Activated CD4-positive, alpha-beta T cell treated with anti-CD3 and anti-CD28 coated beads for 4 hours (primary cell): ENCODE results near the gene GPR132.
"Not testable (repeated sequence)": the region's sequence is repeated elsewhere in the genome, so short reads cannot be mapped to it uniquely, and the experiment has no call there.

ENCODE experiments used
- DNase-seq, 2 donors: peaks; one replicate each; pipeline ENCODE4 v3.0.0-alpha.2; 2020

GPR132 gene

GRCh38 chr14:105073720-105074600, 8.7 kb upstream of the GPR132 start:
- DNase-seq: no peak

GRCh38 chr14:105072892-105073719, 7.9 kb upstream of the GPR132 start:
- DNase-seq: no peak

- DNase-seq: no peak
Observed at GRCh38 chr14:105072381-105072861, 7.2 kb upstream of the GPR132 start.

GRCh38 chr14:105071942-105072341, 6.7 kb upstream of the GPR132 start:
- no peak for DNase-seq

GRCh38 chr14:105071326-105071725, 6.1 kb upstream of the GPR132 start:
- DNase-seq: no peak

- no peak for DNase-seq
Observed at GRCh38 chr14:105070760-105071137, 5.5 kb upstream of the GPR132 start.

GRCh38 chr14:105069871-105070759, 4.9 kb upstream of the GPR132 start:
- DNase-seq: no peak

- DNase-seq: no peak
Observed at GRCh38 chr14:105069522-105069870, 4.3 kb upstream of the GPR132 start.

GRCh38 chr14:105068818-105069217, 3.6 kb upstream of the GPR132 start:
- DNase-seq: no peak

- DNase-seq: no peak
Observed at GRCh38 chr14:105067969-105068301, 2.7 kb upstream of the GPR132 start.

- peak; percentile 61 to 69 for DNase-seq
Observed at GRCh38 chr14:105067140-105067968, 2.1 kb upstream of the GPR132 start.

- DNase-seq: no peak
Observed at GRCh38 chr14:105066240-105067071, 1.2 kb upstream of the GPR132 start.

- DNase-seq: no peak
Observed at GRCh38 chr14:105064721-105065143, 498 bp downstream of the GPR132 start.

GRCh38 chr14:105064001-105064400, 1.2 kb downstream of the GPR132 start:
- DNase-seq: no peak

GRCh38 chr14:105063506-105063905, 1.7 kb downstream of the GPR132 start:
- DNase-seq: not testable (repeated sequence)

GRCh38 chr14:105063056-105063455, 2.2 kb downstream of the GPR132 start:
- no peak for DNase-seq

GRCh38 chr14:105062048-105062433, 3.2 kb downstream of the GPR132 start:
- DNase-seq: no peak

GRCh38 chr14:105061428-105062047, 3.7 kb downstream of the GPR132 start:
- peak in 1 of 2 donors; percentile 62 for DNase-seq

GRCh38 chr14:105060751-105061427, 4.3 kb downstream of the GPR132 start:
- DNase-seq: no peak
